WERI-Rb-1 (cell line): ENCODE data around the gene LTB.

ENCODE experiments used
- DNase-seq: peaks from one replicate; pipeline ENCODE4 v3.0.0-alpha.2; 2020
- H3K27ac ChIP-seq: fragments of 250-450 bp; sonication (Bioruptor Pico); 2 replicates; pipeline ENCODE4 v1.5.1; 2020; ENCODE audit warnings: mild to moderate bottlenecking, moderate library complexity
- H3K27me3 ChIP-seq: fragments of 250-450 bp; sonication (Bioruptor Pico); 2 replicates; pipeline ENCODE4 v1.5.1; 2021; ENCODE audit warnings: mild to moderate bottlenecking, low read depth, moderate library complexity; ENCODE audit not compliant: insufficient read depth, severe bottlenecking
- H3K36me3 ChIP-seq: fragments of 250-450 bp; sonication (Bioruptor Pico); 2 replicates; pipeline ENCODE4 v1.5.1; 2020; ENCODE audit warnings: mild to moderate bottlenecking, moderate library complexity
- H3K4me3 ChIP-seq: 2 replicates; pipeline ENCODE4 v1.5.1; 2011; ENCODE audit warnings: low read depth, mild to moderate bottlenecking, control low read depth, low read length
- H3K9me3 ChIP-seq: fragments of 250-450 bp; sonication (Bioruptor Pico); 2 replicates; pipeline ENCODE4 v1.5.1; 2021; ENCODE audit warnings: mild to moderate bottlenecking, moderate library complexity; ENCODE audit not compliant: severe bottlenecking
- TF ChIP-seq, protein P1 (sequence below): IDR thresholded peaks from 2 replicates; pipeline ENCODE4 v1.5.1; 2011; ENCODE audit warnings: low read depth, mild to moderate bottlenecking, control low read depth, inconsistent platforms, low read length

LTB gene

DNA sequence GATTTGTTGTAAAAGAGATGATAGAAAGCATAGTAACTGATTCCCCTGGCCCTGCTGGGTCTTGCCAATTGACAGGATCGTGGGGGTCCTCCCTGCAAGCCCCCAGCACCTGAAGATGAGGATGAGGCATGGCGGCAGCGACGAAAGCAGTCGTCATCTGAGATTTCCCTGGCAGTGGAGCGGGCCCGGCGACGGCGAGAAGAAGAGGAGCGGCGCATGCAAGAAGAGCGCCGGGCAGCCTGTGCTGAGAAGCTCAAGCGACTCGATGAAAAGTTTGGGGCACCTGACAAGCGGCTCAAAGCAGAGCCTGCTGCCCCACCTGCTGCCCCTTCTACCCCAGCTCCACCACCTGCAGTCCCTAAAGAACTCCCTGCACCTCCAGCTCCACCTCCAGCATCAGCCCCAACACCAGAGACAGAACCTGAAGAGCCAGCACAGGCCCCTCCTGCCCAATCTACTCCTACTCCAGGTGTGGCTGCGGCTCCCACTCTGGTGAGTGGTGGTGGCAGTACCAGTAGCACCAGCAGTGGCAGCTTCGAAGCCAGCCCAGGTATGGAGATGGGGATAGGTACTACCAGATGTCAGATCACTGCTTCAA is 45.6 kb upstream of the LTB start:
- no peak overlapping the region for H3K27ac ChIP-seq
- H3K36me3 ChIP-seq: peaks cover 100% of the 10 kb centered on the region
- H3K9me3 ChIP-seq: no peaks in the 10 kb centered on the region
- no peaks in the 10 kb centered on the region for H3K27me3 ChIP-seq
- TF ChIP-seq, protein P1, sequence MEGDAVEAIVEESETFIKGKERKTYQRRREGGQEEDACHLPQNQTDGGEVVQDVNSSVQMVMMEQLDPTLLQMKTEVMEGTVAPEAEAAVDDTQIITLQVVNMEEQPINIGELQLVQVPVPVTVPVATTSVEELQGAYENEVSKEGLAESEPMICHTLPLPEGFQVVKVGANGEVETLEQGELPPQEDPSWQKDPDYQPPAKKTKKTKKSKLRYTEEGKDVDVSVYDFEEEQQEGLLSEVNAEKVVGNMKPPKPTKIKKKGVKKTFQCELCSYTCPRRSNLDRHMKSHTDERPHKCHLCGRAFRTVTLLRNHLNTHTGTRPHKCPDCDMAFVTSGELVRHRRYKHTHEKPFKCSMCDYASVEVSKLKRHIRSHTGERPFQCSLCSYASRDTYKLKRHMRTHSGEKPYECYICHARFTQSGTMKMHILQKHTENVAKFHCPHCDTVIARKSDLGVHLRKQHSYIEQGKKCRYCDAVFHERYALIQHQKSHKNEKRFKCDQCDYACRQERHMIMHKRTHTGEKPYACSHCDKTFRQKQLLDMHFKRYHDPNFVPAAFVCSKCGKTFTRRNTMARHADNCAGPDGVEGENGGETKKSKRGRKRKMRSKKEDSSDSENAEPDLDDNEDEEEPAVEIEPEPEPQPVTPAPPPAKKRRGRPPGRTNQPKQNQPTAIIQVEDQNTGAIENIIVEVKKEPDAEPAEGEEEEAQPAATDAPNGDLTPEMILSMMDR: no peak
- no peak overlapping the region for H3K4me3 ChIP-seq
- no peak for DNase-seq

DNA sequence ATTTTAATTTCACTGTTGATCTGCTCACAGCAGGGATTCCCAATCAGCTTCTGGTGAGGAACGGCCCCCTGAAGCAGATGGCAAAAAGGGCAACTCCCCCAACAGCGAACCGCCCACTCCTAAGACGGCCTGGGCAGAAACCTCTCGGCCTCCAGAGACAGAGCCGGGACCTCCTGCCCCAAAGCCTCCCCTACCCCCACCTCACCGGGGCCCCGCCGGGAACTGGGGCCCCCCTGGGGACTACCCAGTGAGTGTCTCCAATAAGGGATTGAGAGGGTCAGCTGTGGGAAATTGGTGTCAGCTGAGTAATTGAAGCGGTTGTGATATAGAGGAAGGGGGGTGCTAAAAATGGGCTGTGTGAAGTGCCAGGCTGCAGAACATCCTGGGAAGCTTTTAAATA is 44.7 kb upstream of the LTB start:
- H3K4me3 ChIP-seq: no peak overlapping the region
- TF ChIP-seq, protein P1: no peak
- no peaks in the 10 kb centered on the region for H3K9me3 ChIP-seq
- H3K27me3 ChIP-seq: no peaks in the 10 kb centered on the region
- DNase-seq: no peak
- H3K27ac ChIP-seq: no peak overlapping the region
- H3K36me3 ChIP-seq: peaks cover 100% of the 10 kb centered on the region

DNA sequence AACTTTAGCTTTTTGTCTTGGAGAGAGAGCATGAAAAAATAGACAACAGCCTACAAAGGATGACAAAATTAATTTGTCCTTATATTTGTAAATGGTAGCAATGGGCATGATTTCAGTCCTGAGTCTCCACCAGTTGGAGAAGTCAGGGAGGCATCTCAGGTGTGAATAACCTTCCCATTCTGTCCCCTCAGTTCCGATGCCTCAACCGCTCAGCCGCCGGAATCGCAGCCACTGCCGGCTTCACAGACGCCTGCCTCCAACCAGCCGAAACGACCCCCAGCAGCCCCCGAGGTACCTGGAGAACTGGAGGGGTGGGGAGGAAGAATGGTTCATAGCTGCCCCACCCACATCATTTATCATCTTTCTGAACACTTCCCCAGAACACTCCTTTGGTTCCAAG is 41.8 kb upstream of the LTB start:
- Histone ChIP-seq H3K9me3 (no peaks in the 10 kb centered on the region), H3K36me3 (peaks cover 84% of the 10 kb centered on the region)

DNA sequence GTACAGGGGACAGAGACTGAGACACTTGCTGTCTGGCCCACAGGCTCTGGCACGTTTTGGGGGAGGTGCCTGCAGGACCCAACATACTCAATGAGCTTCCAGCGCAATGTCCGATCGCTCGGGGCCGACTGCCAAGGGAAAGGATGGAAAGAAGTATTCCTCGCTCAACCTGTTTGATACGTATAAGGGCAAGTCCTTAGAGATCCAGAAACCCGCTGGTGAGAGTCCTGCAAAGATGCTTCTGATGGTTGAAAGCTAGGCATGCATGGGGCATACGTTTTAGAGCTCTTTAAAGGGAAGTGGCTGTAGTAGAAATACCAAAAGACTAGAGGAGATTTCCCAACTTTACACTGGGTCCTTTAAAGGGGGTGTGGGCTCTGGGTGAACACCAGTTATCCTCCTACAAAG is 40.5 kb upstream of the LTB start:
- Histone ChIP-seq H3K4me3 (no peak overlapping the region), H3K27me3 (no peaks in the 10 kb centered on the region), H3K36me3 (peaks cover 70% of the 10 kb centered on the region)

More for the DNA sequence above, 41.8 kb upstream of the LTB start:
- H3K4me3 ChIP-seq: no peak overlapping the region
- DNase-seq: no peak
- no peaks in the 10 kb centered on the region for H3K27me3 ChIP-seq
- TF ChIP-seq, protein P1: no peak
- H3K27ac ChIP-seq: no peak overlapping the region

DNA sequence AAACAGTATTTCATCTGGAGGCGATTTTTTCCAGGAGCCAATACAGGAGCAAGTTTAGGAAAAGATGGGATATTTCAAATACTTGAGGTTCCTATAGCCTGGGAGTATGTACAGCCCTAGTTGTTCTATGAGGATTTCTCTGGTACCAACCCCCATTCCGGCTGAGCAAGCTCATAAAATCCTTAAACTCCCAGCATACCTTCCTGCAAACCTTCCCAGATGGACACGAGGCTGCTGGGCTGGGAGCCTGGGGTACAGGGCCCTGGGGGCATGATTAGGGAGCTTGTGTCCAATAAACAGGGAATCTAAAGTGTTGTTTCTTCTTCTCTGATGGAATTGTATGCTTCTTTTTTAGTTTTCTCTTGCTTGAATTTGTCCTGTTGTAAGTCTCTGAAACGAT is 39.8 kb upstream of the LTB start:
- H3K27ac ChIP-seq: peak overlapping the region; percentile 99
- H3K36me3 ChIP-seq: peaks cover 63% of the 10 kb centered on the region

More for the DNA sequence above, 40.5 kb upstream of the LTB start:
- TF ChIP-seq, protein P1: no peak
- Histone ChIP-seq H3K27ac (peak overlapping the region; percentile 99), H3K9me3 (no peaks in the 10 kb centered on the region)
- no peak for DNase-seq

More for the DNA sequence above, 39.8 kb upstream of the LTB start:
- no peak for DNase-seq
- no peaks in the 10 kb centered on the region for H3K9me3 ChIP-seq
- H3K4me3 ChIP-seq: peak overlapping the region; percentile 74
- TF ChIP-seq, protein P1: no peak
- H3K27me3 ChIP-seq: no peaks in the 10 kb centered on the region
